Subcutaneous abdominal adipose tissue (tissue), 5 donors: ENCODE data around the gene HOXD1.

Experiments used
- H3K27ac ChIP-seq: one replicate; pipeline ENCODE4 v1.7.0; 2013; ENCODE audit warnings: low read depth, mild to moderate bottlenecking, inconsistent platforms, low read length, moderate library complexity
- H3K27me3 ChIP-seq, 5 donors: one replicate each; pipeline ENCODE4 v1.7.0; 2013; ENCODE audit warnings: low read length in 5 of 5, inconsistent platforms in 1 of 5; ENCODE audit not compliant: control insufficient read depth in 5 of 5, insufficient read depth in 4 of 5
- H3K36me3 ChIP-seq, 5 donors: one replicate each; pipeline ENCODE4 v1.7.0; 2013; ENCODE audit warnings: low read length in 5 of 5; ENCODE audit not compliant: control insufficient read depth in 5 of 5, insufficient read depth in 5 of 5
- H3K4me1 ChIP-seq, 5 donors: one replicate each; pipeline ENCODE4 v1.7.0; 2013; ENCODE audit warnings: low read length in 5 of 5, mild to moderate bottlenecking in 3 of 5, moderate library complexity in 1 of 5; ENCODE audit not compliant: control insufficient read depth in 5 of 5, insufficient read depth in 5 of 5
- H3K4me3 ChIP-seq, 5 donors: one replicate each; pipeline ENCODE4 v1.7.0; 2013; ENCODE audit warnings: low read length in 5 of 5, low read depth in 1 of 5
- H3K9ac ChIP-seq, 5 donors: one replicate each; pipeline ENCODE4 v1.7.0; 2013; ENCODE audit warnings: low read length in 5 of 5, mild to moderate bottlenecking in 4 of 5, moderate library complexity in 3 of 5
- H3K9me3 ChIP-seq, 5 donors: one replicate each; pipeline ENCODE4 v1.7.0; 2013; ENCODE audit warnings: low read length in 5 of 5; ENCODE audit not compliant: control insufficient read depth in 5 of 5
- donor health status: healthy.
- donor health status: healthy.
- donor health status: healthy.
- donor health status: healthy.
- donor health status: healthy.

The HOXD1 gene

GRCh38 chr2:176240301-176240700, 51.8 kb downstream of the HOXD1 start:
- Histone ChIP-seq H3K4me3 (no peak overlapping the region), H3K36me3 (no peaks in the 10 kb centered on the region), H3K27me3 (peaks cover 0 to 5% (median 2%) of the 10 kb centered on the region in 5 donors), H3K27ac (no peak overlapping the region), H3K9me3 (no peaks in the 10 kb centered on the region), H3K9ac (no peak overlapping the region), H3K4me1 (peaks cover 0 to 10% (median 0%) of the 10 kb centered on the region in 5 donors)
